Stimulated activated effector memory CD8-positive, alpha-beta T cell treated with anti-CD3 and anti-CD28 coated beads, Interleukin-12 subunit alpha, Interleukin-12 subunit beta, amount 100 ng/mL, for 72 hours (primary cell): Measurements from ENCODE around the gene INPP5F.
A peak's percentile ranks its signal among the peaks of the same experiment; 100 is the strongest.

ENCODE experiments used
- ATAC-seq: fragments of 150-1000 bp; cut with Tn5 transposase; 2 replicates; pipeline ENCODE4 v1.10.0; 2021
- DNase-seq, 2 donors: peaks; one replicate each; pipeline ENCODE4 v3.0.0; 2021 to 2022; ENCODE audit warnings: low spot score in 2 of 2
- H3K27ac Mint-ChIP-seq: one replicate; pipeline ENCODE4 v1.8.0; 2022; ENCODE audit warnings: mild to moderate bottlenecking, mixed read lengths
- H3K36me3 Mint-ChIP-seq: one replicate; pipeline ENCODE4 v1.8.0; 2022; ENCODE audit warnings: mild to moderate bottlenecking, mixed read lengths
- H3K4me1 Mint-ChIP-seq: one replicate; pipeline ENCODE4 v1.8.0; 2022; ENCODE audit warnings: mixed read lengths
- H3K4me3 Mint-ChIP-seq: one replicate; pipeline ENCODE4 v1.8.0; 2022; ENCODE audit warnings: mild to moderate bottlenecking, mixed read lengths
- H3K9me3 Mint-ChIP-seq: one replicate; pipeline ENCODE4 v1.8.0; 2022; ENCODE audit warnings: mixed read lengths

Gene INPP5F

GRCh38 chr10:119805702-119806230 lies 79.9 kb downstream of the INPP5F start:
- Mint-ChIP-seq H3K4me3 (no peak overlapping the region), H3K9me3 (no peaks in the 10 kb centered on the region), H3K36me3 (peaks cover 13% of the 10 kb centered on the region), H3K27ac (no peak overlapping the region), H3K4me1 (peaks cover 13% of the 10 kb centered on the region)
- ATAC-seq (no peak), DNase-seq (no peak)

GRCh38 chr10:119806334-119807130 lies 80.7 kb downstream of the INPP5F start:
- no peaks in the 10 kb centered on the region for H3K9me3 Mint-ChIP-seq
- ATAC-seq (no peak), DNase-seq (no peak)
- H3K4me1 Mint-ChIP-seq, result peaks cover 13% of the 10 kb centered on the region
- no peak overlapping the region for H3K4me3 Mint-ChIP-seq
- no peak overlapping the region for H3K27ac Mint-ChIP-seq
- peaks cover 13% of the 10 kb centered on the region for H3K36me3 Mint-ChIP-seq

GRCh38 chr10:119807960-119808697 lies 82.3 kb downstream of the INPP5F start:
- H3K4me1 Mint-ChIP-seq, result peaks cover 6% of the 10 kb centered on the region
- ATAC-seq, result peak; percentile 98
- H3K36me3 Mint-ChIP-seq, result peaks cover 13% of the 10 kb centered on the region
- H3K27ac Mint-ChIP-seq, result peak overlapping the region; percentile 74
- no peak for DNase-seq
- H3K4me3 Mint-ChIP-seq, result no peak overlapping the region
- no peaks in the 10 kb centered on the region for H3K9me3 Mint-ChIP-seq

- H3K4me1 Mint-ChIP-seq, result peaks cover 11% of the 10 kb centered on the region
- ATAC-seq, result no peak
- DNase-seq, result no peak
- peaks cover 10% of the 10 kb centered on the region for H3K36me3 Mint-ChIP-seq
- no peaks in the 10 kb centered on the region for H3K9me3 Mint-ChIP-seq
- no peak overlapping the region for H3K27ac Mint-ChIP-seq
- H3K4me3 Mint-ChIP-seq, result no peak overlapping the region
These were observed 85.3 kb downstream of the INPP5F start for GRCh38 chr10:119811122-119811521.

- DNase-seq (no peak), ATAC-seq (no peak)
- Mint-ChIP-seq H3K36me3 (peaks cover 10% of the 10 kb centered on the region), H3K9me3 (no peaks in the 10 kb centered on the region), H3K4me1 (peaks cover 13% of the 10 kb centered on the region), H3K27ac (no peak overlapping the region), H3K4me3 (no peak overlapping the region)
These were observed 86.8 kb downstream of the INPP5F start for GRCh38 chr10:119812684-119813083.

- no peak overlapping the region for H3K27ac Mint-ChIP-seq
- no peak for ATAC-seq
- no peak overlapping the region for H3K4me3 Mint-ChIP-seq
- DNase-seq, result no peak
- peaks cover 10% of the 10 kb centered on the region for H3K36me3 Mint-ChIP-seq
- H3K9me3 Mint-ChIP-seq, result no peaks in the 10 kb centered on the region
- H3K4me1 Mint-ChIP-seq, result peaks cover 6% of the 10 kb centered on the region
These were observed 89.8 kb downstream of the INPP5F start for GRCh38 chr10:119815671-119816070.

GRCh38 chr10:119817991-119818888 lies 92.4 kb downstream of the INPP5F start:
- H3K4me3 Mint-ChIP-seq, result no peak overlapping the region
- ATAC-seq, result no peak
- H3K27ac Mint-ChIP-seq, result no peak overlapping the region
- H3K4me1 Mint-ChIP-seq, result peaks cover 6% of the 10 kb centered on the region
- no peaks in the 10 kb centered on the region for H3K9me3 Mint-ChIP-seq
- no peak for DNase-seq
- peaks cover 17% of the 10 kb centered on the region for H3K36me3 Mint-ChIP-seq

GRCh38 chr10:119818889-119819270 lies 93.0 kb downstream of the INPP5F start:
- peaks cover 17% of the 10 kb centered on the region for H3K36me3 Mint-ChIP-seq
- no peak for ATAC-seq
- H3K4me1 Mint-ChIP-seq, result peaks cover 6% of the 10 kb centered on the region
- no peak for DNase-seq
- H3K9me3 Mint-ChIP-seq, result no peaks in the 10 kb centered on the region
- H3K27ac Mint-ChIP-seq, result no peak overlapping the region
- no peak overlapping the region for H3K4me3 Mint-ChIP-seq

- DNase-seq (no peak), ATAC-seq (no peak)
- Mint-ChIP-seq H3K36me3 (peaks cover 7% of the 10 kb centered on the region), H3K27ac (no peak overlapping the region), H3K9me3 (no peaks in the 10 kb centered on the region), H3K4me3 (no peak overlapping the region), H3K4me1 (peaks cover under 1% of the 10 kb centered on the region)
These were observed 95.3 kb downstream of the INPP5F start for GRCh38 chr10:119821182-119821581.

GRCh38 chr10:119824299-119824698 lies 98.4 kb downstream of the INPP5F start:
- H3K27ac Mint-ChIP-seq, result no peak overlapping the region
- no peaks in the 10 kb centered on the region for H3K9me3 Mint-ChIP-seq
- DNase-seq (no peak), ATAC-seq (no peak)
- H3K4me1 Mint-ChIP-seq, result no peaks in the 10 kb centered on the region
- H3K36me3 Mint-ChIP-seq, result peaks cover 35% of the 10 kb centered on the region
- no peak overlapping the region for H3K4me3 Mint-ChIP-seq

- Mint-ChIP-seq H3K36me3 (peaks cover 60% of the 10 kb centered on the region), H3K9me3 (no peaks in the 10 kb centered on the region), H3K4me1 (no peaks in the 10 kb centered on the region), H3K4me3 (no peak overlapping the region), H3K27ac (peak overlapping the region; percentile 60)
- ATAC-seq, result no peak
- DNase-seq, result no peak
These were observed 100.9 kb downstream of the INPP5F start for GRCh38 chr10:119826771-119827170.

GRCh38 chr10:119827430-119827829 lies 101.6 kb downstream of the INPP5F start:
- Mint-ChIP-seq H3K36me3 (peaks cover 67% of the 10 kb centered on the region), H3K27ac (peak overlapping the region; percentile 60)
- DNase-seq, result no peak

GRCh38 chr10:119829429-119829828 lies 103.6 kb downstream of the INPP5F start:
- Mint-ChIP-seq H3K4me3 (no peak overlapping the region), H3K4me1 (peaks cover 15% of the 10 kb centered on the region), H3K27ac (peak overlapping the region; percentile 9), H3K9me3 (peaks cover 3% of the 10 kb centered on the region), H3K36me3 (peaks cover 79% of the 10 kb centered on the region)
- DNase-seq (no peak), ATAC-seq (no peak)

More at GRCh38 chr10:119827430-119827829, 101.6 kb downstream of the INPP5F start:
- Mint-ChIP-seq H3K4me3 (no peak overlapping the region), H3K9me3 (no peaks in the 10 kb centered on the region), H3K4me1 (no peaks in the 10 kb centered on the region)
- ATAC-seq, result no peak

- Mint-ChIP-seq H3K4me1 (peaks cover 21% of the 10 kb centered on the region), H3K9me3 (peaks cover 9% of the 10 kb centered on the region), H3K36me3 (peaks cover 94% of the 10 kb centered on the region), H3K27ac (peak overlapping the region; percentile 26), H3K4me3 (no peak overlapping the region)
- ATAC-seq (no peak), DNase-seq (no peak)
These were observed 105.0 kb downstream of the INPP5F start for GRCh38 chr10:119830851-119831250.

GRCh38 chr10:119831656-119832055 lies 105.8 kb downstream of the INPP5F start:
- Mint-ChIP-seq H3K4me1 (peaks cover 21% of the 10 kb centered on the region), H3K9me3 (peaks cover 9% of the 10 kb centered on the region), H3K4me3 (no peak overlapping the region), H3K36me3 (peaks cover 100% of the 10 kb centered on the region), H3K27ac (peak overlapping the region; percentile 29)
- DNase-seq, result no peak
- no peak for ATAC-seq
